H1 (cell line): ENCODE measurements around the gene PBX3. TPM values are rescaled to one million over a fixed set of nuclear protein-coding genes. Genes with fewer than 3 reads are reported as not detected.

Experiments
- CTCF ChIA-PET: fragments of 300-600 bp; sonication (Branson Sonifier 250); formaldehyde crosslinking; loops from one replicate; lab custom pipeline; 2021; ENCODE audit not compliant: partially characterized antibody; lab: Charles Lee
- POLR2A ChIA-PET: fragments of 300-600 bp; sonication (Branson Sonifier 250); formaldehyde crosslinking; loops from one replicate; lab custom pipeline; 2021; ENCODE audit warnings: inconsistent platforms; ENCODE audit not compliant: partially characterized antibody; lab: Charles Lee
- DNase-seq, 2 experiments: peaks; one replicate each; pipeline versions ENCODE4 v3.0.0 to v3.0.0-alpha.2; 2010 to 2022; ENCODE audit warnings: low spot score in 2 of 2, low read depth in 1 of 2, mixed read lengths in 1 of 2
- FAIRE-seq: peaks from 2 replicates; lab custom pipeline; 2011; peaks lifted over from hg19 to GRCh38; lab: Jason Lieb, UNC
- H2AFZ ChIP-seq: 2 replicates; pipeline ENCODE4 v1.8.1; 2012; ENCODE audit warnings: low read length, inconsistent platforms
- H2AK5ac ChIP-seq: 2 replicates; pipeline ENCODE4 v1.6.1; 2013; ENCODE audit warnings: low read depth, low read length
- H2BK120ac ChIP-seq: replicated peaks from 2 replicates; pipeline ENCODE3; 2013; ENCODE audit warnings: low read depth, low read length, inconsistent platforms
- H2BK12ac ChIP-seq: 2 replicates; pipeline ENCODE4 v1.6.1; 2013; ENCODE audit warnings: low read depth, low read length
- H2BK15ac ChIP-seq: 2 replicates; pipeline ENCODE4 v1.6.1; 2013; ENCODE audit warnings: low read length
- H2BK20ac ChIP-seq: 2 replicates; pipeline ENCODE4 v1.6.1; 2013; ENCODE audit warnings: low read length
- H2BK5ac ChIP-seq: 2 replicates; pipeline ENCODE4 v1.6.1; 2013; ENCODE audit warnings: low read depth, low read length
- H3K14ac ChIP-seq: 2 replicates; pipeline ENCODE4 v1.6.1; 2013; ENCODE audit warnings: inconsistent platforms; ENCODE audit not compliant: insufficient read length
- H3K18ac ChIP-seq: 2 replicates; pipeline ENCODE4 v1.6.1; 2013; ENCODE audit warnings: low read length; ENCODE audit errors: extremely low read depth
- H3K23ac ChIP-seq: 2 replicates; pipeline ENCODE4 v1.6.1; 2013; ENCODE audit warnings: inconsistent platforms; ENCODE audit not compliant: insufficient read length
- H3K23me2 ChIP-seq: 2 replicates; pipeline ENCODE4 v1.6.1; 2013; ENCODE audit warnings: low read depth, low read length
- H3K27ac ChIP-seq: 2 replicates; pipeline ENCODE4 v1.6.1; 2011; ENCODE audit warnings: low read depth, low read length, inconsistent platforms
- H3K27me3 ChIP-seq, 4 experiments: replicated peaks in 1 of 4; 1 replicate in 1 of 4; 2 replicates in 3 of 4; pipeline versions ENCODE4 v1.6.1 to v1.8.1; 2011 to 2013; ENCODE audit warnings: low read length in 3 of 4, mild to moderate bottlenecking in 3 of 4, inconsistent platforms in 2 of 4, mixed read lengths in 2 of 4, moderate library complexity in 1 of 4; ENCODE audit not compliant: control insufficient read depth in 3 of 4, insufficient read depth in 3 of 4; ENCODE audit errors: extremely low read depth in 1 of 4
- H3K36me3 ChIP-seq, 4 experiments: 2 replicates each; pipeline versions ENCODE4 v1.6.1 to v1.8.1; 2011 to 2013; ENCODE audit warnings: mild to moderate bottlenecking in 4 of 4, low read length in 3 of 4, moderate library complexity in 2 of 4, control low read depth in 1 of 4, inconsistent platforms in 1 of 4; ENCODE audit not compliant: insufficient read depth in 4 of 4, control insufficient read depth in 2 of 4
- H3K4ac ChIP-seq: replicated peaks from 2 replicates; pipeline ENCODE3; 2013; ENCODE audit warnings: low read length, low read depth, mixed read lengths, inconsistent platforms; ENCODE audit not compliant: insufficient read length
- H3K4me1 ChIP-seq, 4 experiments: replicated peaks in 1 of 4; 1 replicate in 1 of 4; 2 replicates in 3 of 4; pipeline versions ENCODE4 v1.6.1 to v1.8.1; 2011 to 2013; ENCODE audit warnings: low read length in 3 of 4, inconsistent platforms in 2 of 4, mixed read lengths in 1 of 4; ENCODE audit not compliant: insufficient read depth in 4 of 4, control insufficient read depth in 3 of 4
- H3K4me2 ChIP-seq, 2 experiments: 2 replicates each; pipeline versions ENCODE4 v1.6.1 to v1.8.1; 2011 to 2013; ENCODE audit warnings: low read depth in 2 of 2, low read length in 2 of 2, control low read depth in 1 of 2, inconsistent platforms in 1 of 2, mild to moderate bottlenecking in 1 of 2; ENCODE audit not compliant: insufficient read depth in 1 of 2
- H3K4me3 ChIP-seq, 4 experiments: fragments of 200-600, 300-600 bp in 1 of 4; sonication (generic), shearing (Covaris generic), sonication (Bioruptor Twin) in 1 of 4; 2 replicates each; pipeline versions ENCODE4 v1.5.1 to v1.8.1; 2011 to 2016; ENCODE audit warnings: low read length in 4 of 4, low read depth in 3 of 4, control low read depth in 2 of 4, inconsistent platforms in 2 of 4, mild to moderate bottlenecking in 2 of 4, mixed read lengths in 1 of 4, moderate library complexity in 1 of 4; ENCODE audit not compliant: insufficient read depth in 2 of 4; ENCODE audit errors: extremely low read depth in 1 of 4
- H3K56ac ChIP-seq: replicated peaks from 2 replicates; pipeline ENCODE3; 2013; ENCODE audit warnings: low read depth, mild to moderate bottlenecking, mixed read lengths, low read length, inconsistent platforms; ENCODE audit not compliant: insufficient read length
- H3K79me1 ChIP-seq: 2 replicates; pipeline ENCODE4 v1.6.1; 2013; ENCODE audit warnings: low read depth, low read length, control low read depth
- H3K79me2 ChIP-seq, 2 experiments: 2 replicates each; pipeline versions ENCODE4 v1.6.1 to v1.8.1; 2012 to 2013; ENCODE audit warnings: low read length in 2 of 2, mild to moderate bottlenecking in 2 of 2, inconsistent platforms in 1 of 2; ENCODE audit not compliant: insufficient read depth in 2 of 2, control insufficient read depth in 1 of 2
- H3K9ac ChIP-seq, 4 experiments: replicated peaks in 1 of 4; 1 replicate in 1 of 4; 2 replicates in 3 of 4; pipeline versions ENCODE4 v1.6.1 to v1.8.1; 2011 to 2013; ENCODE audit warnings: low read depth in 3 of 4, low read length in 3 of 4, control low read depth in 2 of 4, mild to moderate bottlenecking in 2 of 4, moderate library complexity in 2 of 4, inconsistent platforms in 1 of 4; ENCODE audit errors: extremely low read depth in 1 of 4
- H3K9me3 ChIP-seq, 2 experiments: 2 replicates each; pipeline versions ENCODE4 v1.6.1 to v1.8.1; 2012 to 2013; ENCODE audit warnings: mild to moderate bottlenecking in 2 of 2, moderate library complexity in 2 of 2, control low read depth in 1 of 2, inconsistent platforms in 1 of 2, low read depth in 1 of 2, low read length in 1 of 2, mixed read lengths in 1 of 2; ENCODE audit not compliant: insufficient read depth in 2 of 2
- H4K20me1 ChIP-seq, 2 experiments: replicated peaks in 1 of 2; 2 replicates each; pipeline versions ENCODE3 to v1.8.1; 2011 to 2013; ENCODE audit warnings: inconsistent platforms in 2 of 2, low read length in 2 of 2, mild to moderate bottlenecking in 1 of 2; ENCODE audit not compliant: insufficient read depth in 2 of 2, control insufficient read depth in 1 of 2
- H4K5ac ChIP-seq: 2 replicates; pipeline ENCODE4 v1.6.1; 2013; ENCODE audit warnings: low read length, low read depth, mixed read lengths, inconsistent platforms; ENCODE audit not compliant: insufficient read length
- H4K8ac ChIP-seq: 2 replicates; pipeline ENCODE4 v1.8.0; 2013; ENCODE audit warnings: mild to moderate bottlenecking, moderate library complexity, low read length, inconsistent platforms; ENCODE audit not compliant: insufficient read depth; ENCODE audit errors: extremely low read depth
- H4K91ac ChIP-seq: replicated peaks from 2 replicates; pipeline ENCODE3; 2013; ENCODE audit warnings: low read length, mixed read lengths, inconsistent platforms; ENCODE audit not compliant: insufficient read length
- ASH2L ChIP-seq: fragments of 200-600, 300-600 bp; sonication (generic); IDR thresholded peaks from one replicate; pipeline ENCODE4 v1.7.1; 2017; ENCODE audit warnings: low read length
- HDAC6 ChIP-seq: IDR thresholded peaks from one replicate; pipeline ENCODE4 v1.7.1; 2012; ENCODE audit warnings: low read depth, mild to moderate bottlenecking, inconsistent platforms, low read length, moderate library complexity
- KDM1A ChIP-seq: fragments of 200-600, 300-600 bp; sonication (generic); IDR thresholded peaks from 2 replicates; pipeline ENCODE4 v1.7.1; 2016; ENCODE audit warnings: mild to moderate bottlenecking, low read length, borderline replicate concordance
- RBBP5 ChIP-seq: IDR thresholded peaks from 2 replicates; pipeline ENCODE4 v1.7.1; 2012; ENCODE audit warnings: low read depth, mild to moderate bottlenecking, inconsistent platforms, low read length, moderate library complexity, borderline replicate concordance
- RFX5 ChIP-seq: IDR thresholded peaks from 2 replicates; pipeline ENCODE4 v1.6.1; 2011; ENCODE audit warnings: low read depth, low read length, improper control_type of control experiment, borderline replicate concordance
- SP1 ChIP-seq: IDR thresholded peaks from 2 replicates; pipeline ENCODE4 v1.6.1; 2011; ENCODE audit warnings: low read depth, low read length
- WGBS, 2 experiments: shearing (Covaris generic) in 1 of 2; methylation state at CpG; one replicate each; pipeline versions ENCODE4 v1.1.6 to v1.1.7; 2013 to 2015; ENCODE audit warnings: low lambda C conversion rate in 2 of 2, mixed read lengths in 2 of 2, inconsistent platforms in 1 of 2, low coverage in 1 of 2, missing lambda C conversion rate in 1 of 2; ENCODE audit not compliant: insufficient replicate concordance in 2 of 2, insufficient coverage in 1 of 2, insufficient read length in 1 of 2; ENCODE audit errors: extremely low coverage in 1 of 2, missing lambda C conversion rate in 1 of 2; 5-methylcytosine and 5-hydroxymethylcytosine counted together
- polyA plus RNA-seq, 7 experiments: library from polyadenylated mRNA; depleted of rRNA in 3 of 7; stranded (reverse) in 5 of 7; unstranded in 2 of 7; fragments of >200 nt in 5 of 7; fragments of 200-250 nt in 2 of 7; gene quantifications; 1 replicate in 5 of 7; 2 replicates in 1 of 7; 4 replicates in 1 of 7; pipeline versions ENCODE4 v1.2.1 to v1.2.3, GENCODE V29; 2011 to 2013; ENCODE audit warnings: missing spikeins in 2 of 7, mixed read lengths in 2 of 7
- total RNA-seq: library from RNA; stranded (reverse); fragmentation: NEBNext Ultra II Directional; extraction: Animal tissue kit (Norgen Biotek cat#: 25700); gene quantifications from 2 replicates; pipeline ENCODE4 v1.2.1, GENCODE V29; 2021
- TF ChIP-seq, protein P1 (sequence below): IDR thresholded peaks from 2 replicates; pipeline ENCODE4 v1.6.1; 2011; ENCODE audit warnings: low read length, improper control_type of control experiment
- TF ChIP-seq, protein P2 (sequence below), 3 experiments: IDR thresholded peaks; 1 replicate in 2 of 3; 2 replicates in 1 of 3; pipeline versions ENCODE4 v1.5.1 to v1.6.1; 2011; ENCODE audit warnings: low read length in 3 of 3, mild to moderate bottlenecking in 3 of 3, inconsistent platforms in 2 of 3, low read depth in 1 of 3, moderate library complexity in 1 of 3; ENCODE audit not compliant: insufficient read depth in 1 of 3; ENCODE audit errors: control extremely low read depth in 1 of 3

Gene PBX3
- total and polyA plus RNA-seq, 2 of the 8 experiments (the other 6 are each of a cell fraction or from before 2014, with no cell fraction given), result 22.7 to 44.3 TPM

DNA sequence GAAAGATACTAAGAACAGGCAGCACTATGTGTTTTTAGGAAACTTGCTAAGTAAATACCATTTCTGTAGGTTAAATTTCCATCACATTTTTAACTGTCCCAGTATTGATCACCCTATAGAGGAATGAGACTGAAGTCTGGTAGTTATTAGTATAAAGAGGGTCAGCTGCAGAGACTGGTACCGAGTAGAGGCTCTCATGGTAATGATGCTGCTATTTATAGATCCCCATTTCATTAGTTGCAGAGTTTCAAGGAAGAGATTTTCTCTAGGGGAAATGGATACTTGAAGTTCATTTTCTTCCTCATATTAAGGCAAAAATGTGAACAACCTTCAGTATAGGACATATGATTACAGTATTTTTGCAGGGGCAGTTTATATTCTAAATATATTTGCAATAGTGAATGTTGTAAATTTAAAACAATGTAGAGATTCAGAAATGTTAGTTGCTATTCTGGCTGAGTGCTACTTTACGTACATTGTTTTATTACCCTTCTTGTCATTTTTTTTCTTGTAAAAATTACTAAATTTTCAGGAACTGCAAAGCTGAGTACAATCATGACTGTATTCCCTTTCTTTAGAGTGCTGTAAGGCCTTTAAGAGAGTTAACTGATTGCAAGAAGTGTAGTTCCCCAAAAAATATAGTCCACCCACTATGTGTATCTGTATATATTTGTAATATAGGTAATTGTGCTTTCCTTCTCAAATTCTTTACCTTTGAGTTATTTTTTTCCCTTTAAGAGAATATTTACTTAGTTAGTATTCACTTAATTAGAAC, 14.7 kb downstream of the PBX3 start:
- Histone ChIP-seq H2BK5ac (no peak overlapping the region), H4K8ac (no peak overlapping the region), H2BK15ac (no peak overlapping the region), H3K79me1 (no peaks in the 10 kb centered on the region), H4K91ac (no peak overlapping the region), H3K4me3 (peak overlapping the region in 1 of 4 experiments; percentile 19; a peak in 1 of 8 replicates), H3K27me3 (no peaks in the 10 kb centered on the region), H3K23ac (no peak overlapping the region), H3K4me1 (peaks cover 4 to 26% (median 16%) of the 10 kb centered on the region in 4 experiments; a peak in 6 of 7 replicates), H2BK12ac (no peak overlapping the region), H3K27ac (no peak overlapping the region), H3K9ac (no peak overlapping the region), H2AK5ac (no peak overlapping the region), H3K9me3 (no peaks in the 10 kb centered on the region), H4K20me1 (no peaks in the 10 kb centered on the region), H3K23me2 (no peaks in the 10 kb centered on the region), H2BK20ac (no peak overlapping the region), H2BK120ac (no peak overlapping the region), H3K36me3 (no peaks in the 10 kb centered on the region), H3K18ac (no peak overlapping the region), H3K4me2 (peak overlapping the region in 1 of 2 experiments; percentile 37; a peak in 1 of 4 replicates), H3K14ac (no peak overlapping the region), H3K4ac (no peak overlapping the region), H2AFZ (no peak overlapping the region), H3K79me2 (peaks cover 0 to 84% of the 10 kb centered on the region in 2 experiments; a peak in 3 of 4 replicates), H3K56ac (no peak overlapping the region), H4K5ac (no peak overlapping the region)
- FAIRE-seq (no peak), DNase-seq (no peak)
- WGBS, 2 experiments, result 71% methylated on average over 2 of the region's 2 CpGs; no CpG with 5 or more reads in 1 of the 2 experiments
- CTCF ChIA-PET, result no interaction called here
- POLR2A ChIA-PET, result interaction anchor here (0.5 kb wide), 1 partner anchor 22 kb away, joined by 3 read pairs; no protein-coding TSS in a partner anchor
- TF ChIP-seq KDM1A (no peak), SP1 (no peak), ASH2L (no peak), RBBP5 (no peak), RFX5 (no peak), HDAC6 (no peak)
- TF ChIP-seq, protein P1, sequence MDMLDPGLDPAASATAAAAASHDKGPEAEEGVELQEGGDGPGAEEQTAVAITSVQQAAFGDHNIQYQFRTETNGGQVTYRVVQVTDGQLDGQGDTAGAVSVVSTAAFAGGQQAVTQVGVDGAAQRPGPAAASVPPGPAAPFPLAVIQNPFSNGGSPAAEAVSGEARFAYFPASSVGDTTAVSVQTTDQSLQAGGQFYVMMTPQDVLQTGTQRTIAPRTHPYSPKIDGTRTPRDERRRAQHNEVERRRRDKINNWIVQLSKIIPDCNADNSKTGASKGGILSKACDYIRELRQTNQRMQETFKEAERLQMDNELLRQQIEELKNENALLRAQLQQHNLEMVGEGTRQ, result no peak
- TF ChIP-seq, protein P2, sequence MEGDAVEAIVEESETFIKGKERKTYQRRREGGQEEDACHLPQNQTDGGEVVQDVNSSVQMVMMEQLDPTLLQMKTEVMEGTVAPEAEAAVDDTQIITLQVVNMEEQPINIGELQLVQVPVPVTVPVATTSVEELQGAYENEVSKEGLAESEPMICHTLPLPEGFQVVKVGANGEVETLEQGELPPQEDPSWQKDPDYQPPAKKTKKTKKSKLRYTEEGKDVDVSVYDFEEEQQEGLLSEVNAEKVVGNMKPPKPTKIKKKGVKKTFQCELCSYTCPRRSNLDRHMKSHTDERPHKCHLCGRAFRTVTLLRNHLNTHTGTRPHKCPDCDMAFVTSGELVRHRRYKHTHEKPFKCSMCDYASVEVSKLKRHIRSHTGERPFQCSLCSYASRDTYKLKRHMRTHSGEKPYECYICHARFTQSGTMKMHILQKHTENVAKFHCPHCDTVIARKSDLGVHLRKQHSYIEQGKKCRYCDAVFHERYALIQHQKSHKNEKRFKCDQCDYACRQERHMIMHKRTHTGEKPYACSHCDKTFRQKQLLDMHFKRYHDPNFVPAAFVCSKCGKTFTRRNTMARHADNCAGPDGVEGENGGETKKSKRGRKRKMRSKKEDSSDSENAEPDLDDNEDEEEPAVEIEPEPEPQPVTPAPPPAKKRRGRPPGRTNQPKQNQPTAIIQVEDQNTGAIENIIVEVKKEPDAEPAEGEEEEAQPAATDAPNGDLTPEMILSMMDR (IDR thresholded peaks at IDR 0.05; ENCODE audit: control extremely low read depth in 1 of 3, insufficient read depth in 1 of 3, low read depth in 1 of 3, low read length in 3 of 3), result no peak
